ENCODE data around the gene DDIT3.

Gene DDIT3

DNA sequence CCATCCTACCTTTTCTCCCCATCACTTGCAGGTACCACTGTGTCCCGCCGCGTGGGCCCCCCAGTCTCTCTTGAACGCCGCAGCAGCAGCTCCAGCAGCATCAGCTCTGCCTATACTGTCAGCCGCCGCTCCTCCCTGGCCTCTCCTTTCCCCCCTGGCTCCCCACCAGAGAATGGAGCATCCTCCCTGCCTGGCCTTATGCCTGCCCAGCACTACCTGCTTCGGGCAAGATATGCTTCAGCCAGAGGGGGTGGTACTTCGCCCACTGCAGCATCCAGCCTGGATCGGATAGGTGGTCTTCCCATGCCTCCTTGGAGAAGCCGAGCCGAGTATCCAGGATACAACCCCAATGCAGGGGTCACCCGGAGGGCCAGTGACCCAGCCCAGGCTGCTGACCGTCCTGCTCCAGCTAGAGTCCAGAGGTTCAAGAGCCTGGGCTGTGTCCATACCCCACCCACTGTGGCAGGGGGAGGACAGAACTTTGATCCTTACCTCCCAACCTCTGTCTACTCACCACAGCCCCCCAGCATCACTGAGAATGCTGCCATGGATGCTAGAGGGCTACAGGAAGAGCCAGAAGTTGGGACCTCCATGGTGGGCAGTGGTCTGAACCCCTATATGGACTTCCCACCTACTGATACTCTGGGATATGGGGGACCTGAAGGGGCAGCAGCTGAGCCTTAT lies 49.9 kb downstream of the DDIT3 start:
- Histone ChIP-seq H3K27me3 (replicated peaks; ENCODE audit: control insufficient read depth, insufficient read depth, low read length) (no peaks in the 10 kb centered on the region), H3K36me3 (ENCODE audit: control insufficient read depth, insufficient read depth, low read length) (peaks cover 27% of the 10 kb centered on the region), H3K4me3 (replicated peaks; ENCODE audit: low read depth, low read length) (no peak overlapping the region)
- no peak for DNase-seq (ENCODE audit: extremely low read depth, insufficient read length)
- TF ChIP-seq, protein P1, sequence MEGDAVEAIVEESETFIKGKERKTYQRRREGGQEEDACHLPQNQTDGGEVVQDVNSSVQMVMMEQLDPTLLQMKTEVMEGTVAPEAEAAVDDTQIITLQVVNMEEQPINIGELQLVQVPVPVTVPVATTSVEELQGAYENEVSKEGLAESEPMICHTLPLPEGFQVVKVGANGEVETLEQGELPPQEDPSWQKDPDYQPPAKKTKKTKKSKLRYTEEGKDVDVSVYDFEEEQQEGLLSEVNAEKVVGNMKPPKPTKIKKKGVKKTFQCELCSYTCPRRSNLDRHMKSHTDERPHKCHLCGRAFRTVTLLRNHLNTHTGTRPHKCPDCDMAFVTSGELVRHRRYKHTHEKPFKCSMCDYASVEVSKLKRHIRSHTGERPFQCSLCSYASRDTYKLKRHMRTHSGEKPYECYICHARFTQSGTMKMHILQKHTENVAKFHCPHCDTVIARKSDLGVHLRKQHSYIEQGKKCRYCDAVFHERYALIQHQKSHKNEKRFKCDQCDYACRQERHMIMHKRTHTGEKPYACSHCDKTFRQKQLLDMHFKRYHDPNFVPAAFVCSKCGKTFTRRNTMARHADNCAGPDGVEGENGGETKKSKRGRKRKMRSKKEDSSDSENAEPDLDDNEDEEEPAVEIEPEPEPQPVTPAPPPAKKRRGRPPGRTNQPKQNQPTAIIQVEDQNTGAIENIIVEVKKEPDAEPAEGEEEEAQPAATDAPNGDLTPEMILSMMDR (IDR thresholded peaks at IDR 0.05; ENCODE audit: insufficient read depth, low read length, poor library complexity, severe bottlenecking): no peak

DNA sequence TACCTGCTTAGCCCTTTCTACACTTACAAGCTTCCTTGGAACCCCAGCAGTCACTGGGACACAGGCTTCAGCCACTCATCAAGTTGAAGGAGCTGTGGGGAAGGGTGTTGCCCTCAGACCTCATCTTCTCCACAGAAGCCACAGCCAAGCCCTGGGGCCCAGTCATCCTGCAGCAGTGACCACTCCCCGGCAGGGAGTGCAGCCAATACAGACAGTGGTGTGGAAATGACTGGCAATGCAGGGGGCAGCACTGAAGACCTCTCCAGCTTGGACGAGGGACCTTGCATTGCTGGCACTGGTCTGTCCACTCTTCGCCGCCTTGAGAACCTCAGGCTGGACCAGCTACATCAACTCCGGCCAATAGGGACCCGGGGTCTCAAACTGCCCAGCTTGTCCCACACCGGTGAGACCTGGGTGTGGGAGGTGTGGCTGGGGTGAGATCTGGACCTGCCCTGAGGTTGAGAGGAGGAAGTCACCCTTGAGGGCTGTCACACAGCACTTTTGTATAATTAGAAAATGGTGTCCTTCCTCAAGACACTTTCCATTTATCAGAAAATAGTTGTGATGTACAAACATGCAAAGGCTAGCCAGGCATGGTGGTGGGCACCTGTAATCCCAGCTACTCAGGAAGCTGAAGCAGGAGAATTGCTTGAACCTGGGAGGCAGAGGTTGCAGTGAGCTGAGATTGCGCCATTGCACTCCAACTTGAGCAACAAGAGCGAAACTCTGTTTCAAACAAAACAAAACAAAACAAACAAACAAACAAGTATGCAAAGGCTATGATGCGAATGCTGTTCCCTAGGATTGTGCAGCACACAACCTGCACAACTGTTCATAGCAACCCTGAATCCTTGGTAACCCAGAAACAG lies 50.8 kb downstream of the DDIT3 start:
- no peak for DNase-seq (ENCODE audit: extremely low read depth, insufficient read length)
- H3K36me3 ChIP-seq (ENCODE audit: control insufficient read depth, insufficient read depth, low read length): peaks cover 19% of the 10 kb centered on the region
- H3K27me3 ChIP-seq (replicated peaks; ENCODE audit: control insufficient read depth, insufficient read depth, low read length): no peaks in the 10 kb centered on the region
- no peak overlapping the region for H3K4me3 ChIP-seq (replicated peaks; ENCODE audit: low read depth, low read length)
- TF ChIP-seq, protein P1 (IDR thresholded peaks at IDR 0.05; ENCODE audit: insufficient read depth, low read length, poor library complexity, severe bottlenecking): no peak

DNA sequence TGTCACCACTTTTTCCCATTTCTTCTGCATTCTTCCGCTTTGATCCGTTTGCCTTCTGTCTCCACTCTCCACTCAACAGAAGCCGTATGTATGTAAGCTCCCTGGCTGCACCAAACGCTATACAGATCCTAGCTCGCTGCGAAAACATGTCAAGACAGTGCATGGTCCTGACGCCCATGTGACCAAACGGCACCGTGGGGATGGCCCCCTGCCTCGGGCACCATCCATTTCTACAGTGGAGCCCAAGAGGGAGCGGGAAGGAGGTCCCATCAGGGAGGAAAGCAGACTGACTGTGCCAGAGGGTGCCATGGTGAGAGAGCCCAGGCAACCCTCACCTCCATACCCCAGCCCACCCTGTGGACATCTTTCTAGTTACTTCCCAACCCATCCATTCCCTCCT lies 52.4 kb downstream of the DDIT3 start:
- Histone ChIP-seq H3K36me3 (ENCODE audit: control insufficient read depth, insufficient read depth, low read length) (peaks cover 16% of the 10 kb centered on the region), H3K27me3 (replicated peaks; ENCODE audit: control insufficient read depth, insufficient read depth, low read length) (no peaks in the 10 kb centered on the region), H3K4me3 (replicated peaks; ENCODE audit: low read depth, low read length) (no peak overlapping the region)
- TF ChIP-seq, protein P1 (IDR thresholded peaks at IDR 0.05; ENCODE audit: insufficient read depth, low read length, poor library complexity, severe bottlenecking): no peak
- no peak for DNase-seq (ENCODE audit: extremely low read depth, insufficient read length)

DNA sequence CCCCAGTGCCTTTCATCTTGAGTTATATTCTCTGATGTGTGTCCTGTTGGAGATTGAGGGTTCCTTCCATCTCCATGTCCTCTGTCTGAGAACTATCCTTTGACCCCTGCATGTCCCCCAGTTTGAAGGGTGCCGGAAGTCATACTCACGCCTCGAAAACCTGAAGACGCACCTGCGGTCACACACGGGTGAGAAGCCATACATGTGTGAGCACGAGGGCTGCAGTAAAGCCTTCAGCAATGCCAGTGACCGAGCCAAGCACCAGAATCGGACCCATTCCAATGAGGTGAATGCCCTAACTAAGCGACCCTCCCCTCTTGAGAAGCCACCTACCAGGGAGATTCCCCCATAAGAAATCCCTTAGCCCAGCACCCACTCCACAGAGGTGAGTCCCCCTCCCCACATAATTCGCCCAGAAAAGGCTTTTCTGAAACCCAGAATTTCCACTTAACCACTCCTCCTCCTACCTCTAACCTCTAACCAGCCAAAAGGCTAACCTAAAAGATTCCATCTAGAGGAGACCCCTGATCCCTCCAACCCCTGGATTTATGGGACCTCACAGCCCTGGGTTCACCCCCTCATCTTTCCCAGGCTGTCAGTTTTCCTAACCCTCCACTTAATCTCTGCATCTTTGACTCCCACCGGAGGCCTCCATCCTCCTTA lies 53.0 kb downstream of the DDIT3 start:
- peaks cover 12% of the 10 kb centered on the region for H3K36me3 ChIP-seq (ENCODE audit: control insufficient read depth, insufficient read depth, low read length)
- TF ChIP-seq, protein P1 (IDR thresholded peaks at IDR 0.05; ENCODE audit: insufficient read depth, low read length, poor library complexity, severe bottlenecking): no peak
- no peak overlapping the region for H3K4me3 ChIP-seq (replicated peaks; ENCODE audit: low read depth, low read length)
- DNase-seq (ENCODE audit: extremely low read depth, insufficient read length): no peak
- no peaks in the 10 kb centered on the region for H3K27me3 ChIP-seq (replicated peaks; ENCODE audit: control insufficient read depth, insufficient read depth, low read length)
